Regular cardiac myocyte (primary cell): Measurements from ENCODE around the gene TTC1. TPM values are rescaled to one million over a fixed set of nuclear protein-coding genes. Genes with fewer than 3 reads are reported as not detected.

ENCODE experiments used
- total RNA-seq: library from RNA; depleted of rRNA; stranded (reverse); fragments of >200 nt; gene quantifications from 2 replicates; pipeline ENCODE4 v1.2.3, GENCODE V29; 2014

Gene TTC1
- 58.6 and 58.7 TPM in 2 replicates for total RNA-seq

GRCh38 chr5:160008877-160009590, at the start of gene TTC1:
Gene TTC1 (plus strand): TSS chr5:160009139. CDS start chr5:160010529, 1,390 bp downstream.

Other genes with a start within 250 kb of the TTC1 start
- gene ADRA1B, start 92.7 kb upstream of the TTC1 start, total RNA-seq, result 0.19 and 0.56 TPM in 2 replicates
- gene PWWP2A, start 110.3 kb downstream of the TTC1 start, total RNA-seq, result 21.5 and 25.1 TPM in 2 replicates
- gene FABP6, start 220.4 kb downstream of the TTC1 start, total RNA-seq, result 0.19 TPM in 1 of 2 replicates, not detected in the other